Stimulated activated effector memory CD8-positive, alpha-beta T cell treated with anti-CD3 and anti-CD28 coated beads, Interleukin-12 subunit alpha, Interleukin-12 subunit beta, amount 100 ng/mL, for 72 hours (primary cell): Measurements from ENCODE around the gene PKN1.
"Not testable (repeated sequence)": the region's sequence is repeated elsewhere in the genome, so short reads cannot be mapped to it uniquely, and the experiment has no call there.

ENCODE experiments used
- ATAC-seq: fragments of 150-1000 bp; cut with Tn5 transposase; 2 replicates; pipeline ENCODE4 v1.10.0; 2021
- DNase-seq, 2 donors: peaks; one replicate each; pipeline ENCODE4 v3.0.0; 2021 to 2022; ENCODE audit warnings: low spot score in 2 of 2
- H3K27ac Mint-ChIP-seq: one replicate; pipeline ENCODE4 v1.8.0; 2022; ENCODE audit warnings: mild to moderate bottlenecking, mixed read lengths
- H3K36me3 Mint-ChIP-seq: one replicate; pipeline ENCODE4 v1.8.0; 2022; ENCODE audit warnings: mild to moderate bottlenecking, mixed read lengths
- H3K4me1 Mint-ChIP-seq: one replicate; pipeline ENCODE4 v1.8.0; 2022; ENCODE audit warnings: mixed read lengths
- H3K4me3 Mint-ChIP-seq: one replicate; pipeline ENCODE4 v1.8.0; 2022; ENCODE audit warnings: mild to moderate bottlenecking, mixed read lengths
- H3K9me3 Mint-ChIP-seq: one replicate; pipeline ENCODE4 v1.8.0; 2022; ENCODE audit warnings: mixed read lengths

The PKN1 gene

GRCh38 chr19:14496029-14496833 is 63.1 kb downstream of the PKN1 start, which contains the start of gene GIPC1:
GIPC1 (minus strand) TSS chr19:14496127; CDS start chr19:14482976, 13,151 bp downstream.
- H3K36me3 Mint-ChIP-seq = peaks cover 6% of the 10 kb centered on the region

GRCh38 chr19:14496834-14497227 is 63.7 kb downstream of the PKN1 start:
- Mint-ChIP-seq H3K9me3 (no peaks in the 10 kb centered on the region), H3K36me3 (peaks cover under 1% of the 10 kb centered on the region), H3K4me1 (peaks cover 18% of the 10 kb centered on the region), H3K4me3 (peak overlapping the region; percentile 72), H3K27ac (no peak overlapping the region)
- ATAC-seq (no peak), DNase-seq (no peak)

More at GRCh38 chr19:14496029-14496833, 63.1 kb downstream of the PKN1 start, which contains the start of gene GIPC1:
- peak; percentile 93 for ATAC-seq
- Mint-ChIP-seq H3K4me3 (peak within 1 kb of the TSS; percentile 72), H3K27ac (peak within 1 kb of the TSS; percentile 76), H3K9me3 (no peaks in the 10 kb centered on the region), H3K4me1 (peaks cover 18% of the 10 kb centered on the region)
- DNase-seq = peak; percentile 90 to 92

GRCh38 chr19:14497228-14497921 is 64.3 kb downstream of the PKN1 start:
- Mint-ChIP-seq H3K4me3 (peak overlapping the region; percentile 72), H3K9me3 (no peaks in the 10 kb centered on the region), H3K4me1 (peaks cover 18% of the 10 kb centered on the region), H3K36me3 (no peaks in the 10 kb centered on the region), H3K27ac (no peak overlapping the region)
- DNase-seq (no peak), ATAC-seq (no peak)

- H3K36me3 Mint-ChIP-seq = no peaks in the 10 kb centered on the region
- DNase-seq = no peak
Measured at GRCh38 chr19:14502334-14503092, 69.4 kb downstream of the PKN1 start.

GRCh38 chr19:14503285-14503684 is 70.2 kb downstream of the PKN1 start:
- Mint-ChIP-seq H3K4me1 (peaks cover 38% of the 10 kb centered on the region), H3K27ac (peak overlapping the region; percentile 35), H3K36me3 (no peaks in the 10 kb centered on the region), H3K9me3 (no peaks in the 10 kb centered on the region), H3K4me3 (no peak overlapping the region)
- DNase-seq = no peak
- ATAC-seq = no peak

More at GRCh38 chr19:14502334-14503092, 69.4 kb downstream of the PKN1 start:
- H3K4me1 Mint-ChIP-seq = peaks cover 35% of the 10 kb centered on the region
- no peak overlapping the region for H3K4me3 Mint-ChIP-seq
- H3K9me3 Mint-ChIP-seq = no peaks in the 10 kb centered on the region
- ATAC-seq = no peak
- no peak overlapping the region for H3K27ac Mint-ChIP-seq

GRCh38 chr19:14504575-14504974 is 71.5 kb downstream of the PKN1 start:
- not testable (repeated sequence) for H3K27ac Mint-ChIP-seq, H3K9me3 Mint-ChIP-seq, H3K36me3 Mint-ChIP-seq, ATAC-seq, DNase-seq, H3K4me3 Mint-ChIP-seq
- H3K4me1 Mint-ChIP-seq = peaks cover 38% of the 10 kb centered on the region

- no peaks in the 10 kb centered on the region for H3K9me3 Mint-ChIP-seq
- H3K27ac Mint-ChIP-seq = peak overlapping the region; percentile 67
- DNase-seq = peak; percentile 74 to 90
- H3K36me3 Mint-ChIP-seq = peaks cover 5% of the 10 kb centered on the region
- peaks cover 38% of the 10 kb centered on the region for H3K4me1 Mint-ChIP-seq
- ATAC-seq = peak; percentile 88
- H3K4me3 Mint-ChIP-seq = no peak overlapping the region
Measured at GRCh38 chr19:14505488-14506239, 72.6 kb downstream of the PKN1 start.

- H3K36me3 Mint-ChIP-seq = peaks cover 22% of the 10 kb centered on the region
- no peak for DNase-seq
- ATAC-seq = no peak
- peak overlapping the region; percentile 83 for H3K27ac Mint-ChIP-seq
- H3K4me3 Mint-ChIP-seq = peak overlapping the region; percentile 4
- no peaks in the 10 kb centered on the region for H3K9me3 Mint-ChIP-seq
- H3K4me1 Mint-ChIP-seq = peaks cover 45% of the 10 kb centered on the region
Measured at GRCh38 chr19:14507704-14508542, 74.8 kb downstream of the PKN1 start.

- H3K4me3 Mint-ChIP-seq = no peak overlapping the region
- no peaks in the 10 kb centered on the region for H3K9me3 Mint-ChIP-seq
- no peak for DNase-seq
- peaks cover 48% of the 10 kb centered on the region for H3K36me3 Mint-ChIP-seq
- ATAC-seq = no peak
- H3K4me1 Mint-ChIP-seq = peaks cover 45% of the 10 kb centered on the region
- peak overlapping the region; percentile 52 for H3K27ac Mint-ChIP-seq
Measured at GRCh38 chr19:14510311-14511228, 77.5 kb downstream of the PKN1 start.

- H3K4me3 Mint-ChIP-seq = no peak overlapping the region
- H3K36me3 Mint-ChIP-seq = peaks cover 55% of the 10 kb centered on the region
- H3K9me3 Mint-ChIP-seq = no peaks in the 10 kb centered on the region
- ATAC-seq (no peak), DNase-seq (no peak)
- H3K4me1 Mint-ChIP-seq = peaks cover 45% of the 10 kb centered on the region
- H3K27ac Mint-ChIP-seq = peak overlapping the region; percentile 52
Measured at GRCh38 chr19:14511229-14511593, 78.1 kb downstream of the PKN1 start.

GRCh38 chr19:14512406-14512961 is 79.4 kb downstream of the PKN1 start:
- peaks cover 67% of the 10 kb centered on the region for H3K36me3 Mint-ChIP-seq
- H3K9me3 Mint-ChIP-seq = no peaks in the 10 kb centered on the region
- ATAC-seq (no peak), DNase-seq (no peak)
- H3K27ac Mint-ChIP-seq = no peak overlapping the region
- H3K4me3 Mint-ChIP-seq = no peak overlapping the region
- peaks cover 42% of the 10 kb centered on the region for H3K4me1 Mint-ChIP-seq

GRCh38 chr19:14514215-14514863 is 81.2 kb downstream of the PKN1 start:
- Mint-ChIP-seq H3K9me3 (no peaks in the 10 kb centered on the region), H3K4me3 (peak overlapping the region; percentile 90), H3K36me3 (peaks cover 84% of the 10 kb centered on the region), H3K27ac (peak overlapping the region; percentile 94), H3K4me1 (peaks cover 41% of the 10 kb centered on the region)
- DNase-seq (no peak), ATAC-seq (no peak)
